Liver (tissue), 9 donors: ENCODE results near the gene ABHD2. TPM values are rescaled to one million over a fixed set of nuclear protein-coding genes. Genes with fewer than 3 reads are reported as not detected.

Experiments
- DNase-seq: peaks from one replicate; pipeline ENCODE4 v3.0.0-alpha.2; 2017; ENCODE audit warnings: low spot score
- H3K27ac ChIP-seq, 2 donors: one replicate each; pipeline ENCODE4 v1.7.0; 2013; ENCODE audit warnings: inconsistent platforms in 2 of 2, low read length in 2 of 2, control low read depth in 1 of 2, low read depth in 1 of 2, mild to moderate bottlenecking in 1 of 2
- H3K27me3 ChIP-seq, 4 donors: one replicate each; pipeline versions ENCODE4 v1.6.1 to v1.7.0; 2013; ENCODE audit warnings: low read length in 3 of 4, inconsistent platforms in 1 of 4, mild to moderate bottlenecking in 1 of 4, moderate library complexity in 1 of 4; ENCODE audit not compliant: control insufficient read depth in 4 of 4, insufficient read depth in 4 of 4
- H3K36me3 ChIP-seq, 4 donors: one replicate each; pipeline versions ENCODE4 v1.6.1 to v1.7.0; 2013; ENCODE audit warnings: low read length in 3 of 4, mild to moderate bottlenecking in 3 of 4, low read depth in 1 of 4, moderate library complexity in 1 of 4; ENCODE audit not compliant: control insufficient read depth in 4 of 4, insufficient read depth in 3 of 4
- H3K4me1 ChIP-seq, 4 donors: one replicate each; pipeline versions ENCODE4 v1.6.1 to v1.7.0; 2013; ENCODE audit warnings: low read length in 3 of 4, mild to moderate bottlenecking in 3 of 4, moderate library complexity in 1 of 4; ENCODE audit not compliant: control insufficient read depth in 4 of 4, insufficient read depth in 4 of 4
- H3K4me3 ChIP-seq, 3 donors: one replicate each; pipeline versions ENCODE4 v1.6.1 to v1.7.0; 2013; ENCODE audit warnings: low read length in 3 of 3, control low read depth in 1 of 3, low read depth in 1 of 3, mild to moderate bottlenecking in 1 of 3
- H3K9ac ChIP-seq, 2 donors: one replicate each; pipeline ENCODE4 v1.7.0; 2013; ENCODE audit warnings: low read length in 2 of 2, mild to moderate bottlenecking in 2 of 2, moderate library complexity in 2 of 2, control low read depth in 1 of 2, low read depth in 1 of 2
- H3K9me3 ChIP-seq, 4 donors: one replicate each; pipeline versions ENCODE4 v1.6.1 to v1.7.0; 2013; ENCODE audit warnings: low read length in 3 of 4; ENCODE audit not compliant: control insufficient read depth in 4 of 4
- EGR1 ChIP-seq, 2 donors: IDR thresholded peaks; 2 replicates each; pipeline ENCODE4 v1.6.1; 2016 to 2018; ENCODE audit warnings: antibody characterized with exemption in 2 of 2, low read depth in 2 of 2
- FOXA1 ChIP-seq: IDR thresholded peaks from 2 replicates; pipeline ENCODE4 v1.6.1; 2016; ENCODE audit warnings: antibody characterized with exemption
- FOXA2 ChIP-seq: IDR thresholded peaks from 2 replicates; pipeline ENCODE4 v1.6.1; 2016; ENCODE audit warnings: antibody characterized with exemption
- GABPA ChIP-seq, 2 donors: IDR thresholded peaks in 1 of 2; conservative IDR thresholded peaks in 1 of 2; 2 replicates each; pipeline ENCODE4 v1.6.1; 2016; ENCODE audit warnings: antibody characterized with exemption in 2 of 2, mild to moderate bottlenecking in 1 of 2, moderate library complexity in 1 of 2
- HNF4A ChIP-seq, 2 donors: conservative IDR thresholded peaks; 2 replicates each; pipeline ENCODE4 v1.6.1; 2016; ENCODE audit warnings: antibody characterized with exemption in 2 of 2, mild to moderate bottlenecking in 2 of 2
- HNF4G ChIP-seq: IDR thresholded peaks from 2 replicates; pipeline ENCODE4 v1.6.1; 2016; ENCODE audit warnings: antibody characterized with exemption
- JUND ChIP-seq, 2 donors: IDR thresholded peaks; 2 replicates each; pipeline ENCODE4 v1.6.1; 2016; ENCODE audit warnings: antibody characterized with exemption in 2 of 2
- NR2F2 ChIP-seq: IDR thresholded peaks from 2 replicates; pipeline ENCODE4 v1.6.1; 2016; ENCODE audit warnings: antibody characterized with exemption
- RAD21 ChIP-seq, 2 donors: IDR thresholded peaks; 2 replicates each; pipeline ENCODE4 v1.6.1; 2016; ENCODE audit warnings: antibody characterized with exemption in 2 of 2, mild to moderate bottlenecking in 2 of 2
- RXRA ChIP-seq, 2 donors: IDR thresholded peaks; 2 replicates each; pipeline ENCODE4 v1.6.1; 2017 to 2018; ENCODE audit warnings: antibody characterized with exemption in 2 of 2, mild to moderate bottlenecking in 1 of 2
- SP1 ChIP-seq: IDR thresholded peaks from 2 replicates; pipeline ENCODE4 v1.6.1; 2018; ENCODE audit warnings: antibody characterized with exemption, mild to moderate bottlenecking
- TAF1 ChIP-seq: conservative IDR thresholded peaks from 2 replicates; pipeline ENCODE4 v1.6.1; 2016; ENCODE audit warnings: antibody characterized with exemption, mild to moderate bottlenecking
- YY1 ChIP-seq: IDR thresholded peaks from 2 replicates; pipeline ENCODE4 v1.6.1; 2016; ENCODE audit warnings: antibody characterized with exemption, mild to moderate bottlenecking
- WGBS: extraction: QIAGEN DNeasy Blood & Tissue Kit; methylation state at CpG from one replicate; pipeline ENCODE4 v1.1.7; 2013; 5-methylcytosine and 5-hydroxymethylcytosine counted together
- polyA plus RNA-seq, 2 donors: library from polyadenylated mRNA; stranded (reverse) in 1 of 2; unstranded in 1 of 2; fragments of 200-250 nt in 1 of 2; fragments of >200 nt in 1 of 2; fragmentation: Nextera tagmentation in 1 of 2; extraction: Ambion mirVana in 1 of 2; gene quantifications; one replicate each; pipeline versions ENCODE4 v1.2.1 to v1.2.3, GENCODE V29; 2013 to 2015
- total RNA-seq, 2 donors: library from RNA; depleted of rRNA; stranded (reverse); fragments of >200 nt; gene quantifications; one replicate each; pipeline ENCODE4 v1.2.3, GENCODE V29; 2014
- TF ChIP-seq, protein P1 (sequence below): IDR thresholded peaks from 2 replicates; pipeline ENCODE4 v1.6.1; 2016; ENCODE audit warnings: antibody characterized with exemption
- TF ChIP-seq, protein P2 (sequence below): IDR thresholded peaks from 2 replicates; pipeline ENCODE4 v1.6.1; 2016; ENCODE audit warnings: antibody characterized with exemption
- TF ChIP-seq, protein P3 (sequence below): IDR thresholded peaks from 2 replicates; pipeline ENCODE4 v1.6.1; 2016; ENCODE audit warnings: antibody characterized with exemption, mild to moderate bottlenecking
- TF ChIP-seq, protein P4 (sequence below): IDR thresholded peaks from 2 replicates; pipeline ENCODE4 v1.6.1; 2016; ENCODE audit warnings: antibody characterized with exemption
- TF ChIP-seq, protein P5 (sequence below): fragments of 150-350 bp; IDR thresholded peaks from 2 replicates; pipeline ENCODE4 v1.5.1; 2017; ENCODE audit warnings: improper control_type of control experiment, low read depth, low read length; ENCODE audit not compliant: missing input control
- donor health status: healthy.
- donor health status: healthy.
- donor health status: healthy.
- donor health status: healthy.
- donor health status: healthy.

Gene ABHD2
- total and polyA plus RNA-seq, 4 donors, result 34.6 to 663 (median 65.1) TPM

DNA sequence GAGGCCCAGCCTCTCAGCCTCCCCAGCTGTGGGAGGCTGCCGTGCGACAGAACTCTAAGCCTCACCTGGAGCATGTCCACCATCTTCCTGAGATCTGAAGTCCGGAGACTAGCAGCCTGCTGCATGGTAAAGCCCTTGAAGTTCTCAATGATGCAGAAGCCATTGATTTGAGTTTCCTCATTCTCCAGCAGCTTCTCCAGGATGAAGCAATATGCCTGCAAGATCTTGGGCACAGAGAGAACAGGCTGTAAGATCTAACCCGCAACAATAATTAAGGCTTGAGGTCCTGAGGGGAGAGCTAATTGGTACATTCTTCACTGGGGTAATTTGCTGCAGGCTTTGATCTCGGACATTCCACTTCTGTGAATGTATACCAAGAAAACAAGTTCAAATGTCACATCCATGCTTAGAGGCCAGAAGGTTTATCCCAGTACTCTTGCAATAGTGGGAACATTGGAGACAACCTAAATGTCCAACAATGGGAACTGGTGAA is 123.5 kb downstream of the ABHD2 start:
- Histone ChIP-seq H3K27me3 (no peaks in the 10 kb centered on the region), H3K36me3 (no peaks in the 10 kb centered on the region), H3K4me3 (no peak overlapping the region), H3K4me1 (peaks cover 0 to 6% (median 2%) of the 10 kb centered on the region in 4 donors), H3K9me3 (no peaks in the 10 kb centered on the region), H3K27ac (no peak overlapping the region), H3K9ac (no peak overlapping the region)
- TF ChIP-seq NR2F2, result no peak
- TF ChIP-seq, protein P1, sequence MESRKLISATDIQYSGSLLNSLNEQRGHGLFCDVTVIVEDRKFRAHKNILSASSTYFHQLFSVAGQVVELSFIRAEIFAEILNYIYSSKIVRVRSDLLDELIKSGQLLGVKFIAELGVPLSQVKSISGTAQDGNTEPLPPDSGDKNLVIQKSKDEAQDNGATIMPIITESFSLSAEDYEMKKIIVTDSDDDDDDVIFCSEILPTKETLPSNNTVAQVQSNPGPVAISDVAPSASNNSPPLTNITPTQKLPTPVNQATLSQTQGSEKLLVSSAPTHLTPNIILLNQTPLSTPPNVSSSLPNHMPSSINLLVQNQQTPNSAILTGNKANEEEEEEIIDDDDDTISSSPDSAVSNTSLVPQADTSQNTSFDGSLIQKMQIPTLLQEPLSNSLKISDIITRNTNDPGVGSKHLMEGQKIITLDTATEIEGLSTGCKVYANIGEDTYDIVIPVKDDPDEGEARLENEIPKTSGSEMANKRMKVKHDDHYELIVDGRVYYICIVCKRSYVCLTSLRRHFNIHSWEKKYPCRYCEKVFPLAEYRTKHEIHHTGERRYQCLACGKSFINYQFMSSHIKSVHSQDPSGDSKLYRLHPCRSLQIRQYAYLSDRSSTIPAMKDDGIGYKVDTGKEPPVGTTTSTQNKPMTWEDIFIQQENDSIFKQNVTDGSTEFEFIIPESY, result no peak
- TF ChIP-seq EGR1 (IDR thresholded peaks at IDR 0.05; ENCODE audit: low read depth in 2 of 2), result no peak
- no peak for TF ChIP-seq SP1
- TF ChIP-seq RAD21 (IDR thresholded peaks at IDR 0.05), result no peak
- TF ChIP-seq, protein P2, sequence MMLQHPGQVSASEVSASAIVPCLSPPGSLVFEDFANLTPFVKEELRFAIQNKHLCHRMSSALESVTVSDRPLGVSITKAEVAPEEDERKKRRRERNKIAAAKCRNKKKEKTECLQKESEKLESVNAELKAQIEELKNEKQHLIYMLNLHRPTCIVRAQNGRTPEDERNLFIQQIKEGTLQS, result no peak
- TF ChIP-seq, protein P3, sequence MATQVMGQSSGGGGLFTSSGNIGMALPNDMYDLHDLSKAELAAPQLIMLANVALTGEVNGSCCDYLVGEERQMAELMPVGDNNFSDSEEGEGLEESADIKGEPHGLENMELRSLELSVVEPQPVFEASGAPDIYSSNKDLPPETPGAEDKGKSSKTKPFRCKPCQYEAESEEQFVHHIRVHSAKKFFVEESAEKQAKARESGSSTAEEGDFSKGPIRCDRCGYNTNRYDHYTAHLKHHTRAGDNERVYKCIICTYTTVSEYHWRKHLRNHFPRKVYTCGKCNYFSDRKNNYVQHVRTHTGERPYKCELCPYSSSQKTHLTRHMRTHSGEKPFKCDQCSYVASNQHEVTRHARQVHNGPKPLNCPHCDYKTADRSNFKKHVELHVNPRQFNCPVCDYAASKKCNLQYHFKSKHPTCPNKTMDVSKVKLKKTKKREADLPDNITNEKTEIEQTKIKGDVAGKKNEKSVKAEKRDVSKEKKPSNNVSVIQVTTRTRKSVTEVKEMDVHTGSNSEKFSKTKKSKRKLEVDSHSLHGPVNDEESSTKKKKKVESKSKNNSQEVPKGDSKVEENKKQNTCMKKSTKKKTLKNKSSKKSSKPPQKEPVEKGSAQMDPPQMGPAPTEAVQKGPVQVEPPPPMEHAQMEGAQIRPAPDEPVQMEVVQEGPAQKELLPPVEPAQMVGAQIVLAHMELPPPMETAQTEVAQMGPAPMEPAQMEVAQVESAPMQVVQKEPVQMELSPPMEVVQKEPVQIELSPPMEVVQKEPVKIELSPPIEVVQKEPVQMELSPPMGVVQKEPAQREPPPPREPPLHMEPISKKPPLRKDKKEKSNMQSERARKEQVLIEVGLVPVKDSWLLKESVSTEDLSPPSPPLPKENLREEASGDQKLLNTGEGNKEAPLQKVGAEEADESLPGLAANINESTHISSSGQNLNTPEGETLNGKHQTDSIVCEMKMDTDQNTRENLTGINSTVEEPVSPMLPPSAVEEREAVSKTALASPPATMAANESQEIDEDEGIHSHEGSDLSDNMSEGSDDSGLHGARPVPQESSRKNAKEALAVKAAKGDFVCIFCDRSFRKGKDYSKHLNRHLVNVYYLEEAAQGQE, result no peak
- TF ChIP-seq HNF4A (conservative IDR thresholded peaks at IDR 0.05), result no peak
- TF ChIP-seq FOXA1, result no peak
- no peak for TF ChIP-seq FOXA2
- no peak for TF ChIP-seq GABPA (IDR thresholded peaks at IDR 0.05 in 1 of 2, conservative IDR thresholded peaks at IDR 0.05 in 1 of 2)
- TF ChIP-seq, protein P4, sequence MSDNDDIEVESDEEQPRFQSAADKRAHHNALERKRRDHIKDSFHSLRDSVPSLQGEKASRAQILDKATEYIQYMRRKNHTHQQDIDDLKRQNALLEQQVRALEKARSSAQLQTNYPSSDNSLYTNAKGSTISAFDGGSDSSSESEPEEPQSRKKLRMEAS, result no peak
- no peak for TF ChIP-seq YY1
- no peak for TF ChIP-seq JUND (IDR thresholded peaks at IDR 0.05)
- TF ChIP-seq, protein P5, sequence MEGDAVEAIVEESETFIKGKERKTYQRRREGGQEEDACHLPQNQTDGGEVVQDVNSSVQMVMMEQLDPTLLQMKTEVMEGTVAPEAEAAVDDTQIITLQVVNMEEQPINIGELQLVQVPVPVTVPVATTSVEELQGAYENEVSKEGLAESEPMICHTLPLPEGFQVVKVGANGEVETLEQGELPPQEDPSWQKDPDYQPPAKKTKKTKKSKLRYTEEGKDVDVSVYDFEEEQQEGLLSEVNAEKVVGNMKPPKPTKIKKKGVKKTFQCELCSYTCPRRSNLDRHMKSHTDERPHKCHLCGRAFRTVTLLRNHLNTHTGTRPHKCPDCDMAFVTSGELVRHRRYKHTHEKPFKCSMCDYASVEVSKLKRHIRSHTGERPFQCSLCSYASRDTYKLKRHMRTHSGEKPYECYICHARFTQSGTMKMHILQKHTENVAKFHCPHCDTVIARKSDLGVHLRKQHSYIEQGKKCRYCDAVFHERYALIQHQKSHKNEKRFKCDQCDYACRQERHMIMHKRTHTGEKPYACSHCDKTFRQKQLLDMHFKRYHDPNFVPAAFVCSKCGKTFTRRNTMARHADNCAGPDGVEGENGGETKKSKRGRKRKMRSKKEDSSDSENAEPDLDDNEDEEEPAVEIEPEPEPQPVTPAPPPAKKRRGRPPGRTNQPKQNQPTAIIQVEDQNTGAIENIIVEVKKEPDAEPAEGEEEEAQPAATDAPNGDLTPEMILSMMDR, result no peak
- no peak for TF ChIP-seq RXRA (IDR thresholded peaks at IDR 0.05)
- TF ChIP-seq TAF1, result no peak
- TF ChIP-seq HNF4G, result no peak
- no peak for DNase-seq
- 94% methylated on average over 5 of the region's 5 CpGs for WGBS
